C4-2B (cell line): Measurements from ENCODE around the gene GNPAT.

Experiments
- H3K27ac ChIP-seq: fragments of 450-650 bp; 2 replicates; pipeline ENCODE4 v1.5.1; 2017
- ZFX ChIP-seq: fragments of 450-650 bp; IDR thresholded peaks from 2 replicates; pipeline ENCODE4 v1.6.1; 2017
- TF ChIP-seq, protein P1 (sequence below): fragments of 450-650 bp; conservative IDR thresholded peaks from 2 replicates; pipeline ENCODE4 v1.5.1; 2017; ENCODE audit warnings: mild to moderate bottlenecking

GNPAT gene

DNA sequence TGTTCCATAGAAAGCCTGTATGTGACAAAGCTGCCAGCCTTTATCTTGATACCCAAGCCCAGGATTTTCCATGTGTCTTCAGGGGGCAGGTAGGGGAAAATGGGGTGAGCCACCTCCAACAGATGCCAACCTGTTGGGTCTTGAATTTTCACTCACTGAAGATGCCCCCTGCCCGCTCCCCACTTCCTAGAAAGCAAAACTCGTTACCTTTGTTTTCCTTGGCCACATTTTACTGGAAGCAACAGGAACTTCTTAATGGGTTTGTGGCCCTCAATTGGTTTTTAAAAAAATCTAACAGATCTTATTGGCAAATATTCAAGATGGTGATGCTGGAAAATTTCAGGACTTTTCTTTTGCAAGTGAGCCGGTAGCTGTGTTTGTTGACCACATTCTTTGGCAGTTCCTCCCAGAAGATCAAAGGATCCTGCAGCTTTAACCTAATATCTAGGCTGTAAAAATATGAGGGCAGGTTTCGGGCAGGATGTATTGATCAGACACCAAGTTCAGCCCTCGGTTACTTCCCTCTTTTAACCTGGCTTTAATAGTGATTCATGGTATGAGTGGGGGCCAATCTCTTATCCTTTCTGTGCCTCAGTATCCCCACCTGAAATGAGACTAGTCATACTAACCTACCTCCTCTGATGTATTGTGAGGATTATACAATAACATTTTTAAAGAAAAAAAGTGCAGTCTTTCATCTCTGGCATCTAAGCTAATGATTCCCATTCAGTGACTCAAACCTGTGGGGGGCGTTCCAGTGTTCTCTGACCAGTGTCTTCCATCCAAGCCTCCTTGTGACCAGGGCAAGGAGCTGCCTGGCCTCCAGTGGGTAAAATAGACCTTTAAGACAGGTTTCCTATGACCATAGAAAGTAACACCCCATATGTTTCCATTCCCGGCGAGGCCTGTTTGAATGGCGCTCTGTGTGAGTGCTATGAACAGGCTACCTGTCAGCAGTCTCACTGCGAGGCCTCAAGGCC, 21.3 kb upstream of the GNPAT start:
- H3K27ac ChIP-seq, result no peak overlapping the region
- TF ChIP-seq ZFX, result no peak
- TF ChIP-seq, protein P1, sequence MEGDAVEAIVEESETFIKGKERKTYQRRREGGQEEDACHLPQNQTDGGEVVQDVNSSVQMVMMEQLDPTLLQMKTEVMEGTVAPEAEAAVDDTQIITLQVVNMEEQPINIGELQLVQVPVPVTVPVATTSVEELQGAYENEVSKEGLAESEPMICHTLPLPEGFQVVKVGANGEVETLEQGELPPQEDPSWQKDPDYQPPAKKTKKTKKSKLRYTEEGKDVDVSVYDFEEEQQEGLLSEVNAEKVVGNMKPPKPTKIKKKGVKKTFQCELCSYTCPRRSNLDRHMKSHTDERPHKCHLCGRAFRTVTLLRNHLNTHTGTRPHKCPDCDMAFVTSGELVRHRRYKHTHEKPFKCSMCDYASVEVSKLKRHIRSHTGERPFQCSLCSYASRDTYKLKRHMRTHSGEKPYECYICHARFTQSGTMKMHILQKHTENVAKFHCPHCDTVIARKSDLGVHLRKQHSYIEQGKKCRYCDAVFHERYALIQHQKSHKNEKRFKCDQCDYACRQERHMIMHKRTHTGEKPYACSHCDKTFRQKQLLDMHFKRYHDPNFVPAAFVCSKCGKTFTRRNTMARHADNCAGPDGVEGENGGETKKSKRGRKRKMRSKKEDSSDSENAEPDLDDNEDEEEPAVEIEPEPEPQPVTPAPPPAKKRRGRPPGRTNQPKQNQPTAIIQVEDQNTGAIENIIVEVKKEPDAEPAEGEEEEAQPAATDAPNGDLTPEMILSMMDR, result no peak

- H3K27ac ChIP-seq, result no peak overlapping the region
- no peak for TF ChIP-seq ZFX
- TF ChIP-seq, protein P1, result no peak
These were observed 20.2 kb upstream of the GNPAT start for GRCh38 chr1:231220801-231221200.

DNA sequence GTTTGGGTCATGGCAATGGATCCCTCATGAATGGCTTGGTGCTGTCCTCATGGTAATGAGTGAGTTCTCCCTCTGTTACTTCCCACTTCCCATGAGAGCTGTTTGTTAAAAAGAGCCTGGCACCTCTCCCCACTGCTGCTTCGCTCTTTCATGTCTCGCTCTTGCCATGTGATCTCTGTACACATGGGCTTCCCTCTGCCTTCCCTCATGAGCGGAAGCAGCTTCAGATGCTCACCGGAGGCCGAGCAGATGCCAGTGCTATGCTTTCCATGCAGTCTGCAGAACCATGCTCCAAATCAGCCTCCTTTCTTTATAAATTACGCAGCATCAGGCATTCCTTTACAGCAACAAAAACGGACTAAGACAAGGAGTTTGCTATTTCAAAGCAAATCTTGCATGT, 14.9 kb upstream of the GNPAT start:
- H3K27ac ChIP-seq, result no peak overlapping the region
- no peak for TF ChIP-seq ZFX
- TF ChIP-seq, protein P1, result no peak

- no peak overlapping the region for H3K27ac ChIP-seq
- TF ChIP-seq ZFX, result no peak
- TF ChIP-seq, protein P1, result no peak
These were observed 9.5 kb upstream of the GNPAT start for GRCh38 chr1:231231511-231231910.

GRCh38 chr1:231232870-231233734, 7.9 kb upstream of the GNPAT start:
- TF ChIP-seq ZFX, result no peak
- TF ChIP-seq, protein P1, result no peak
- H3K27ac ChIP-seq, result no peak overlapping the region

DNA sequence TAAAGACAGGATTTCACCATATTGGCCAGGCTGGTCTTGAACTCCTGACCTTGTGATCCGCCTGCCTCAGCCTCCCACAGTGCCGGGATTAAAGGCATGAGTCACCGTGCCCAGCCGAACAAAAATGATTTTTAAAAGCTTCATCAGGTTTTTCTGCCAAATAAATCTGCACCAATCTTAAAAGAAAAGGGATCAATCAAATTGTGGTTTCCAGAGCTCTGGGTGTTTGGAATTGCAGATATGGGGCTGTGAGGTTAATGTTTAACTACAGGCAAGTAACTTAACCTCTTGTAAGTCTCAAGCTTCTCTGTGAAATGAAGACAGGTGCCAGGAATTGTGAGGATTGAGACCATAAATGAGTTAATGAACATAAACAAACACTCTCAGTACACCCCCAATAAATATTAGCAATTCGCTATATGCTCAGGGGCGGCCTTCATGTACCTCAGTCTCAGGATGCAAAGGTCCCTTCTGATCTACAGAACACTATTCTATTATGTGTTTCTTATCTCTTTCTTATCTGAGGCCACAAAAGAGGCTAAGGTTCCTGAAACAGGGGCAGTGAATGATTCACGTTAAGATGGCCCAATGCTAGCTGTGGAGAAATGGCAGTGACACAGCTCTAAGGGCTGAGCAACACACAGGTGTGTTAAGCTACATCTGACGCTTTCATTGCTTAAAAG, 7.1 kb upstream of the GNPAT start:
- TF ChIP-seq ZFX, result no peak
- TF ChIP-seq, protein P1, result no peak
- H3K27ac ChIP-seq, result no peak overlapping the region
